ENCODE data around the gene ZCCHC4.
A peak's percentile ranks its signal among the peaks of the same experiment; 100 is the strongest.

ZCCHC4 gene

DNA sequence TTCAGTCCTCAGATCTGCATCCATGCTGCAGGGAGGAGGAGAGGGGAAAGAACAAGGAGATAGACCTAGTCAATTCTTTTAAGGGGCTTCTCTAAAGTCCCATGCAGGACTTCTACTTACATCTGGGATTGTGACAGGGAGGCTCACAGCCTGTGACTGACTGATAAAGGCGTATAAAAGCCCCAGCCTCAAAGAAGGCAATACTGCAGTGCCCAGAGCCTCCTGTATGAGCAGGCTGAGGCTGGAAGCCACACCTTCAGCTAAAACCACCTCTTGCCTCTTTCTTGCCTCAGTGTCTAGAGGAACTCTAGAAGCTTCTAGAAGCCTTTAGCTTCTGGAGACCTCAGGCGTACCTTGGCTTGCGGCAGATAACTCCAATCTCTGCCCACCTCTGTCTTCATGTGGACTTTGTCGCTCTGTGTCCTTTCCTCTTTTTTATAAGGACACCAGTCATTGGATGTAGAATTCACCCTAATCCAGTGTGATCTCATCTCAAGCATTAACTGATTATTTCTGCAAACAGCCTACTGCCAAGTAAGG is 6.0 kb upstream of the ZCCHC4 start:
- no peak overlapping the region for H3K27ac ChIP-seq (ENCODE audit: insufficient read depth in 1 of 2, low read depth in 1 of 2, low read length in 2 of 2, poor library complexity in 1 of 2, severe bottlenecking in 2 of 2)
- WGBS (ENCODE audit: insufficient coverage), result 96% methylated on average over 4 of the region's 4 CpGs
- no peak overlapping the region for H3K4me3 ChIP-seq (ENCODE audit: control insufficient read depth in 1 of 7, extremely low read depth in 1 of 7, insufficient read depth in 4 of 7, low read depth in 2 of 7, low read length in 6 of 7)
- peaks cover 0 to 11% (median 7%) of the 10 kb centered on the region in 4 experiments for H3K4me1 ChIP-seq (ENCODE audit: control extremely low read depth in 1 of 4, control insufficient read depth in 4 of 4, insufficient read depth in 4 of 4, low read length in 3 of 4)
- H3K36me3 ChIP-seq (ENCODE audit: control insufficient read depth in 4 of 4, insufficient read depth in 4 of 4, low read length in 3 of 4), result no peaks in the 10 kb centered on the region
- peaks cover 0 to 3% (median 0%) of the 10 kb centered on the region in 5 experiments for H3K27me3 ChIP-seq (replicated peaks in 2 of 5; ENCODE audit: control insufficient read depth in 4 of 5, insufficient read depth in 5 of 5, low read length in 4 of 5)
- ChIA-PET POLR2A (no interaction called here), CTCF (no interaction called here)
- peak in 1 of 3 donors; percentile 31 for DNase-seq
- H3K9me3 ChIP-seq (ENCODE audit: control extremely low read depth in 1 of 5, control insufficient read depth in 4 of 5, insufficient read depth in 2 of 5, low read depth in 1 of 5, low read length in 4 of 5), result no peaks in the 10 kb centered on the region

DNA sequence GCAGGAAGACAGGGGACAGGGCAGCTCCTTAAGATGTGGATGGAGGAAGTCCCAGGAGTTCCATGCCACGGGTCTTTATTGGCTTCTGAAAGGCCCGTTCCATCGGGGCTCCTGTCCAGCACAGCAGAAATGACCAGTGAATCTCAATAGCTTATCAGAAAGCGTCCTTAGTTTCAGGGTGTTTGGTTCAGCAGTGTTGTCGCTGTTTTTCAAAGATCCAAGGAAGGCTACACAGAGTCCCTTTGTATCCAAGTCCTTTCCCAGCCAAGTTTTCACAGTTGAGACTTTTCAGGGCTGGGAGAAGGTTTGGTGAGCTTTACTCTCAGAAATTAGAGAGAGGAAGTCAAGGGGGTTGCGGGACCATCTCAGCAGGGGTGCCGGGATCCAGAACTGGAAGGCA is 5.0 kb upstream of the ZCCHC4 start:
- peaks cover 0 to 3% (median 0%) of the 10 kb centered on the region in 5 experiments for H3K27me3 ChIP-seq (replicated peaks in 2 of 5; ENCODE audit: control insufficient read depth in 4 of 5, insufficient read depth in 5 of 5, low read length in 4 of 5)
- H3K4me1 ChIP-seq (ENCODE audit: control extremely low read depth in 1 of 4, control insufficient read depth in 4 of 4, insufficient read depth in 4 of 4, low read length in 3 of 4), result peaks cover 0 to 12% (median 8%) of the 10 kb centered on the region in 4 experiments
- H3K9me3 ChIP-seq (ENCODE audit: control extremely low read depth in 1 of 5, control insufficient read depth in 4 of 5, insufficient read depth in 2 of 5, low read depth in 1 of 5, low read length in 4 of 5), result no peaks in the 10 kb centered on the region
- H3K4me3 ChIP-seq (ENCODE audit: control insufficient read depth in 1 of 7, extremely low read depth in 1 of 7, insufficient read depth in 4 of 7, low read depth in 2 of 7, low read length in 6 of 7), result no peak overlapping the region
- H3K27ac ChIP-seq (ENCODE audit: insufficient read depth in 1 of 2, low read depth in 1 of 2, low read length in 2 of 2, poor library complexity in 1 of 2, severe bottlenecking in 2 of 2), result no peak overlapping the region
- CTCF ChIA-PET, result interaction anchor here (0.9 kb wide), 1 partner anchor 50 kb away, joined by 3 read pairs; no protein-coding TSS in a partner anchor
- DNase-seq, result no peak
- WGBS (ENCODE audit: insufficient coverage), result 94% methylated on average over 5 of the region's 7 CpGs
- POLR2A ChIA-PET, result no interaction called here
- H3K36me3 ChIP-seq (ENCODE audit: control insufficient read depth in 4 of 4, insufficient read depth in 4 of 4, low read length in 3 of 4), result no peaks in the 10 kb centered on the region

GRCh38 chr4:25308306-25308705 is 4.3 kb upstream of the ZCCHC4 start:
- H3K36me3 ChIP-seq (ENCODE audit: control insufficient read depth in 4 of 4, insufficient read depth in 4 of 4, low read length in 3 of 4), result no peaks in the 10 kb centered on the region
- H3K9me3 ChIP-seq (ENCODE audit: control extremely low read depth in 1 of 5, control insufficient read depth in 4 of 5, insufficient read depth in 2 of 5, low read depth in 1 of 5, low read length in 4 of 5), result no peaks in the 10 kb centered on the region
- H3K27me3 ChIP-seq (replicated peaks in 2 of 5; ENCODE audit: control insufficient read depth in 4 of 5, insufficient read depth in 5 of 5, low read length in 4 of 5), result peaks cover 0 to 3% (median 0%) of the 10 kb centered on the region in 5 experiments
- H3K27ac ChIP-seq (ENCODE audit: insufficient read depth in 1 of 2, low read depth in 1 of 2, low read length in 2 of 2, poor library complexity in 1 of 2, severe bottlenecking in 2 of 2), result no peak overlapping the region
- H3K4me1 ChIP-seq (ENCODE audit: control extremely low read depth in 1 of 4, control insufficient read depth in 4 of 4, insufficient read depth in 4 of 4, low read length in 3 of 4), result peaks cover 4 to 16% (median 12%) of the 10 kb centered on the region in 4 experiments
- DNase-seq, result peak in 1 of 3 donors; percentile 13
- ChIA-PET POLR2A (no interaction called here), CTCF (no interaction called here)
- WGBS (ENCODE audit: insufficient coverage), result 80% methylated on average over 2 of the region's 2 CpGs
- no peak overlapping the region for H3K4me3 ChIP-seq (ENCODE audit: control insufficient read depth in 1 of 7, extremely low read depth in 1 of 7, insufficient read depth in 4 of 7, low read depth in 2 of 7, low read length in 6 of 7)

- CTCF ChIA-PET, result no interaction called here
- DNase-seq, result no peak
These were observed 3.8 kb upstream of the ZCCHC4 start for GRCh38 chr4:25308761-25309160.

DNA sequence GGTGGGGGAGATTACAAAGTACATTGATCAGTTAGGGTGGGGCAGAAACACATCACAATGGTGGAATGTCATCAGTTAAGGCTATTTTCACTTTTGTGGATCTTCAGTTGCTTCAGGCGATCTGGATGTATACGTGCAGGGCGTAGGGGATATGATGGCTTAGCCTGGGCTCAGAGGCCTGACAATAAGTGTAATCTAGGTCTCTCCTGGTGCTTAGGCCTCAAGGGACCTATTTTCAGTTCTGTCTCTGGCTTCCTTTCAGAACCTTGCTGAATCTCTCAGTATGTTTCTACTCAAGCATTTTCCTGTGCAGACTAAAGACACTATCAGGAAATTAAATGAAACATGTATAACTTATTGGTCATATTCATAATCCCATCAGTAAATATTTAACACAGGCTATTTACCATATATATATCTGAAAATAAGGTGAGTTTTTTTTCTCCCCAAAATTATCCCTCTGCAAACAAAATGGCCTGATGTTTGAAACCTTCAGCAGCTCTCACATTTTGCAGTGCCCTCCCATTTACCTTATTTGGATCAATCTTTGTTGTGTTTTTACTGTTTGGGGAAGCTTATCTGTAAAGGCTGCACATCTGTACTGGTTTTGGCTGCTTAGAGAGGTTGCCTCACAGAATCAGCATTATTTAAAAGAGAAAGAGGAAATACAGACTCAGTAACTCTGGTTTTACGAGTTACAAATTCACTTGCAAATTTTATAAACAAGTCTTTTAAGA is 2.3 kb upstream of the ZCCHC4 start:
- H3K9me3 ChIP-seq (ENCODE audit: control extremely low read depth in 1 of 5, control insufficient read depth in 4 of 5, insufficient read depth in 2 of 5, low read depth in 1 of 5, low read length in 4 of 5), result no peaks in the 10 kb centered on the region
- 100% methylated on average over 3 of the region's 4 CpGs for WGBS (ENCODE audit: insufficient coverage)
- H3K4me3 ChIP-seq (ENCODE audit: control insufficient read depth in 1 of 7, extremely low read depth in 1 of 7, insufficient read depth in 4 of 7, low read depth in 2 of 7, low read length in 6 of 7), result peak overlapping the region in 6 of 7 experiments; percentile 0 to 65 (median 28)
- peaks cover 0 to 3% (median 0%) of the 10 kb centered on the region in 5 experiments for H3K27me3 ChIP-seq (replicated peaks in 2 of 5; ENCODE audit: control insufficient read depth in 4 of 5, insufficient read depth in 5 of 5, low read length in 4 of 5)
- peak overlapping the region; percentile 57 to 60 for H3K27ac ChIP-seq (ENCODE audit: insufficient read depth in 1 of 2, low read depth in 1 of 2, low read length in 2 of 2, poor library complexity in 1 of 2, severe bottlenecking in 2 of 2)
- CTCF ChIA-PET, result interaction anchor here (1.3 to 1.6 kb wide), 3 partner anchors 17 to 76 kb away, joined by 3 to 4 read pairs (median 4); partner anchors contain the start of gene PI4K2B
- peak in 2 of 3 donors; percentile 74 to 87 for DNase-seq
- H3K36me3 ChIP-seq (ENCODE audit: control insufficient read depth in 4 of 4, insufficient read depth in 4 of 4, low read length in 3 of 4), result peaks cover 0 to 7% (median 2%) of the 10 kb centered on the region in 4 experiments
- H3K4me1 ChIP-seq (ENCODE audit: control extremely low read depth in 1 of 4, control insufficient read depth in 4 of 4, insufficient read depth in 4 of 4, low read length in 3 of 4), result peaks cover 4 to 20% (median 16%) of the 10 kb centered on the region in 4 experiments
- POLR2A ChIA-PET, result interaction anchor here (0.6 kb wide), 1 partner anchor 75 kb away, joined by 3 read pairs; no protein-coding TSS in a partner anchor

More at GRCh38 chr4:25308761-25309160, 3.8 kb upstream of the ZCCHC4 start:
- peaks cover 0 to 3% (median 0%) of the 10 kb centered on the region in 5 experiments for H3K27me3 ChIP-seq (replicated peaks in 2 of 5; ENCODE audit: control insufficient read depth in 4 of 5, insufficient read depth in 5 of 5, low read length in 4 of 5)
- POLR2A ChIA-PET, result no interaction called here
- no peak overlapping the region for H3K4me3 ChIP-seq (ENCODE audit: control insufficient read depth in 1 of 7, extremely low read depth in 1 of 7, insufficient read depth in 4 of 7, low read depth in 2 of 7, low read length in 6 of 7)
- WGBS (ENCODE audit: insufficient coverage), result 84% methylated on average over 5 of the region's 7 CpGs
- H3K4me1 ChIP-seq (ENCODE audit: control extremely low read depth in 1 of 4, control insufficient read depth in 4 of 4, insufficient read depth in 4 of 4, low read length in 3 of 4), result peaks cover 4 to 20% (median 16%) of the 10 kb centered on the region in 4 experiments
- no peak overlapping the region for H3K27ac ChIP-seq (ENCODE audit: insufficient read depth in 1 of 2, low read depth in 1 of 2, low read length in 2 of 2, poor library complexity in 1 of 2, severe bottlenecking in 2 of 2)
- H3K9me3 ChIP-seq (ENCODE audit: control extremely low read depth in 1 of 5, control insufficient read depth in 4 of 5, insufficient read depth in 2 of 5, low read depth in 1 of 5, low read length in 4 of 5), result no peaks in the 10 kb centered on the region
- H3K36me3 ChIP-seq (ENCODE audit: control insufficient read depth in 4 of 4, insufficient read depth in 4 of 4, low read length in 3 of 4), result no peaks in the 10 kb centered on the region

- Histone ChIP-seq H3K27me3 (replicated peaks in 2 of 5; ENCODE audit: control insufficient read depth in 4 of 5, insufficient read depth in 5 of 5, low read length in 4 of 5) (peaks cover 0 to 3% (median 0%) of the 10 kb centered on the region in 5 experiments), H3K4me1 (ENCODE audit: control extremely low read depth in 1 of 4, control insufficient read depth in 4 of 4, insufficient read depth in 4 of 4, low read length in 3 of 4) (peaks cover 4 to 20% (median 16%) of the 10 kb centered on the region in 4 experiments), H3K36me3 (ENCODE audit: control insufficient read depth in 4 of 4, insufficient read depth in 4 of 4, low read length in 3 of 4) (peaks cover under 1 to 7% (median 4%) of the 10 kb centered on the region in 4 experiments), H3K27ac (ENCODE audit: insufficient read depth in 1 of 2, low read depth in 1 of 2, low read length in 2 of 2, poor library complexity in 1 of 2, severe bottlenecking in 2 of 2) (peak overlapping the region; percentile 57 to 60), H3K4me3 (ENCODE audit: control insufficient read depth in 1 of 7, extremely low read depth in 1 of 7, insufficient read depth in 4 of 7, low read depth in 2 of 7, low read length in 6 of 7) (peak overlapping the region in 6 of 7 experiments; percentile 0 to 65 (median 28)), H3K9me3 (ENCODE audit: control extremely low read depth in 1 of 5, control insufficient read depth in 4 of 5, insufficient read depth in 2 of 5, low read depth in 1 of 5, low read length in 4 of 5) (no peaks in the 10 kb centered on the region)
- DNase-seq, result peak in 1 of 3 donors; percentile 57
- ChIA-PET CTCF (interaction anchor here (1.0 to 1.6 kb wide), 6 partner anchors 15 to 132 kb away, joined by 3 to 4 read pairs (median 4); partner anchors contain the start of gene PI4K2B), POLR2A (interaction anchor here (0.6 kb wide), 1 partner anchor 76 kb away, joined by 3 read pairs; no protein-coding TSS in a partner anchor)
- no CpG with 5 or more reads among the region's 1 CpG for WGBS (ENCODE audit: insufficient coverage)
These were observed 1.8 kb upstream of the ZCCHC4 start for GRCh38 chr4:25310803-25311166.
